PC-3 (cell line): ENCODE data around the gene NEDD4L.

Source experiments
- EZH2 ChIP-seq: fragments of 300-600 bp; sonication (generic); IDR thresholded peaks from one replicate; pipeline ENCODE4 v1.6.1; 2017; ENCODE audit warnings: antibody characterized with exemption, mild to moderate bottlenecking, low read length; ENCODE audit not compliant: unreplicated experiment
- EZH2phosphoT487 ChIP-seq: fragments of 300-600 bp; sonication (generic); IDR thresholded peaks from 2 replicates; pipeline ENCODE4 v1.6.1; 2018; ENCODE audit warnings: mild to moderate bottlenecking, antibody characterized with exemption, low read length, borderline replicate concordance
- TF ChIP-seq, protein P1 (sequence below): fragments of 300-600 bp; sonication (generic); conservative IDR thresholded peaks from 2 replicates; pipeline ENCODE4 v1.5.1; 2017; ENCODE audit warnings: antibody characterized with exemption, low read depth, mild to moderate bottlenecking, low read length

- TF ChIP-seq, protein P1, sequence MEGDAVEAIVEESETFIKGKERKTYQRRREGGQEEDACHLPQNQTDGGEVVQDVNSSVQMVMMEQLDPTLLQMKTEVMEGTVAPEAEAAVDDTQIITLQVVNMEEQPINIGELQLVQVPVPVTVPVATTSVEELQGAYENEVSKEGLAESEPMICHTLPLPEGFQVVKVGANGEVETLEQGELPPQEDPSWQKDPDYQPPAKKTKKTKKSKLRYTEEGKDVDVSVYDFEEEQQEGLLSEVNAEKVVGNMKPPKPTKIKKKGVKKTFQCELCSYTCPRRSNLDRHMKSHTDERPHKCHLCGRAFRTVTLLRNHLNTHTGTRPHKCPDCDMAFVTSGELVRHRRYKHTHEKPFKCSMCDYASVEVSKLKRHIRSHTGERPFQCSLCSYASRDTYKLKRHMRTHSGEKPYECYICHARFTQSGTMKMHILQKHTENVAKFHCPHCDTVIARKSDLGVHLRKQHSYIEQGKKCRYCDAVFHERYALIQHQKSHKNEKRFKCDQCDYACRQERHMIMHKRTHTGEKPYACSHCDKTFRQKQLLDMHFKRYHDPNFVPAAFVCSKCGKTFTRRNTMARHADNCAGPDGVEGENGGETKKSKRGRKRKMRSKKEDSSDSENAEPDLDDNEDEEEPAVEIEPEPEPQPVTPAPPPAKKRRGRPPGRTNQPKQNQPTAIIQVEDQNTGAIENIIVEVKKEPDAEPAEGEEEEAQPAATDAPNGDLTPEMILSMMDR = no peak
- TF ChIP-seq EZH2phosphoT487 = no peak
- no peak for TF ChIP-seq EZH2
Observed at GRCh38 chr18:58103339-58103985, 59.4 kb downstream of the NEDD4L start.
